HCT116 (cell line): ENCODE results near the gene TTYH1. TPM values are rescaled to one million over a fixed set of nuclear protein-coding genes. Genes with fewer than 3 reads are reported as not detected.
A peak's percentile ranks its signal among the peaks of the same experiment; 100 is the strongest.

Experiments used
- ATAC-seq: fragments of 200-7000 bp; cut with Tn5 transposase; 2 replicates; pipeline ENCODE4 v1.9.1; 2020; ENCODE audit warnings: mild to moderate bottlenecking, moderate library complexity
- BruUV-seq: library from RNA; stranded (reverse); fragments of 400-500 nt; replicated peaks from 2 replicates; lab custom pipeline; 2021; lab: Mats Ljungman, UMichigan
- CTCF ChIA-PET: fragments of 300-600 bp; sonication (Branson Sonifier 250); formaldehyde crosslinking; loops from one replicate; lab custom pipeline; 2021; ENCODE audit warnings: antibody characterized with exemption; lab: Charles Lee
- POLR2A ChIA-PET: fragments of 300-600, 350-600 bp; sonication (Branson Sonifier 250); formaldehyde crosslinking; loops from one replicate; lab custom pipeline; 2021; ENCODE audit warnings: antibody characterized with exemption; lab: Charles Lee
- RAD21 ChIA-PET, 2 experiments: fragments of 300-600 bp; sonication (Branson Sonifier 250); formaldehyde crosslinking; loops; one replicate each; lab custom pipeline; 2023; ENCODE audit warnings: low total read pairs in 2 of 2; ENCODE audit not compliant: uncharacterized antibody in 2 of 2, unreplicated experiment in 2 of 2, low non-redundant PET in 1 of 2; lab: Charles Lee
- DNase-seq: peaks from one replicate; pipeline ENCODE4 v3.0.0-alpha.2; 2010; ENCODE audit warnings: low read depth, low spot score
- H2AFZ ChIP-seq: fragments of 200-600 bp; shearing (Covaris generic), sonication (generic); 2 replicates; pipeline ENCODE4 v1.6.1; 2017; ENCODE audit warnings: low read depth, mixed run types, mixed read lengths, antibody characterized with exemption, low read length; ENCODE audit not compliant: poor library complexity, severe bottlenecking
- H3K27ac ChIP-seq: 2 replicates; pipeline ENCODE4 v1.5.1; 2012; ENCODE audit warnings: low read depth, low read length
- H3K27me3 ChIP-seq: fragments of 200-600 bp; sonication (generic); 2 replicates; pipeline ENCODE4 v1.6.1; 2016; ENCODE audit warnings: mixed run types, low read length, mixed read lengths; ENCODE audit not compliant: insufficient read depth
- H3K36me3 ChIP-seq, 2 experiments: fragments of 200-500 bp in 1 of 2; fragments of 200-600 bp in 1 of 2; sonication (Bioruptor generic) in 1 of 2; sonication (generic) in 1 of 2; 2 replicates each; pipeline versions ENCODE4 v1.5.1 to v1.6.1; 2014 to 2016; ENCODE audit warnings: low read length in 2 of 2, inconsistent platforms in 1 of 2, mixed read lengths in 1 of 2, mixed run types in 1 of 2; ENCODE audit not compliant: insufficient read depth in 2 of 2, control insufficient read depth in 1 of 2
- H3K4me1 ChIP-seq, 2 experiments: fragments of 200-600 bp in 1 of 2; sonication (generic) in 1 of 2; 2 replicates each; pipeline versions ENCODE4 v1.5.1 to v1.6.1; 2012 to 2017; ENCODE audit warnings: low read length in 2 of 2, inconsistent platforms in 1 of 2, mild to moderate bottlenecking in 1 of 2, mixed read lengths in 1 of 2, mixed run types in 1 of 2, moderate library complexity in 1 of 2; ENCODE audit not compliant: insufficient read depth in 2 of 2, control insufficient read depth in 1 of 2
- H3K4me2 ChIP-seq: fragments of 200-600 bp; sonication (generic); 2 replicates; pipeline ENCODE4 v1.6.1; 2017; ENCODE audit warnings: mixed run types, low read length, mixed read lengths
- H3K4me3 ChIP-seq, 2 experiments: fragments of 200-600 bp in 1 of 2; sonication (generic) in 1 of 2; replicated peaks in 1 of 2; 2 replicates each; pipeline ENCODE4 v1.5.1; 2011 to 2016; ENCODE audit warnings: low read length in 2 of 2, control low read depth in 1 of 2, low read depth in 1 of 2, mild to moderate bottlenecking in 1 of 2, mixed read lengths in 1 of 2, mixed run types in 1 of 2
- H3K79me2 ChIP-seq: fragments of 200-600 bp; sonication (generic); 2 replicates; pipeline ENCODE4 v1.6.1; 2017; ENCODE audit warnings: mild to moderate bottlenecking, mixed run types, low read length, moderate library complexity, mixed read lengths; ENCODE audit not compliant: insufficient read depth
- H3K9ac ChIP-seq: fragments of 200-600 bp; sonication (generic); 2 replicates; pipeline ENCODE4 v1.6.1; 2016; ENCODE audit warnings: low read length, mixed read lengths
- H3K9me2 ChIP-seq: fragments of 200-600 bp; sonication (generic), shearing (Covaris generic); 2 replicates; pipeline ENCODE4 v1.6.1; 2017; ENCODE audit warnings: mixed run types, mild to moderate bottlenecking, moderate library complexity; ENCODE audit not compliant: insufficient read depth
- H3K9me3 ChIP-seq, 2 experiments: fragments of 200-500 bp in 1 of 2; fragments of 200-600 bp in 1 of 2; sonication (Bioruptor generic) in 1 of 2; sonication (generic) in 1 of 2; 2 replicates each; pipeline ENCODE4 v1.6.1; 2014 to 2017; ENCODE audit warnings: low read length in 2 of 2, mixed read lengths in 2 of 2, inconsistent platforms in 1 of 2, low read depth in 1 of 2, mild to moderate bottlenecking in 1 of 2, mixed run types in 1 of 2, moderate library complexity in 1 of 2; ENCODE audit not compliant: control insufficient read depth in 1 of 2, insufficient read depth in 1 of 2
- H4K20me1 ChIP-seq: fragments of 200-600 bp; sonication (generic), shearing (Covaris generic); 2 replicates; pipeline ENCODE4 v1.6.1; 2017; ENCODE audit warnings: mixed run types, mild to moderate bottlenecking, moderate library complexity; ENCODE audit not compliant: insufficient read depth
- ATF3 ChIP-seq: IDR thresholded peaks from 2 replicates; pipeline ENCODE4 v1.6.1; 2012
- CTCF ChIP-seq, 3 experiments: fragments of 200-600 bp in 1 of 3; sonication (generic) in 1 of 3; IDR thresholded peaks in 2 of 3; conservative IDR thresholded peaks in 1 of 3; 2 replicates each; pipeline ENCODE4 v1.5.1; 2012 to 2017; ENCODE audit warnings: low read depth in 2 of 3, low read length in 2 of 3, antibody characterized with exemption in 1 of 3, borderline replicate concordance in 1 of 3, control low read depth in 1 of 3, mild to moderate bottlenecking in 1 of 3, mixed read lengths in 1 of 3, mixed run types in 1 of 3, moderate library complexity in 1 of 3; ENCODE audit not compliant: insufficient read depth in 1 of 3
- EGR1 ChIP-seq: IDR thresholded peaks from 2 replicates; pipeline ENCODE4 v1.6.1; 2012; ENCODE audit warnings: low read depth
- ELF1 ChIP-seq: IDR thresholded peaks from 2 replicates; pipeline ENCODE4 v1.6.1; 2012; ENCODE audit warnings: low read depth, borderline replicate concordance
- EZH2phosphoT487 ChIP-seq: fragments of 200-600 bp; IDR thresholded peaks from 2 replicates; pipeline ENCODE4 v1.6.1; 2018; ENCODE audit warnings: antibody characterized with exemption, borderline replicate concordance
- MAX ChIP-seq: IDR thresholded peaks from 2 replicates; pipeline ENCODE4 v1.6.1; 2012
- POLR2AphosphoS5 ChIP-seq: IDR thresholded peaks from 2 replicates; pipeline ENCODE4 v1.6.1; 2011; ENCODE audit warnings: mild to moderate bottlenecking, low read depth, low read length, moderate library complexity
- RAD21 ChIP-seq: IDR thresholded peaks from 2 replicates; pipeline ENCODE4 v1.6.1; 2012; ENCODE audit warnings: low read depth, mild to moderate bottlenecking
- REST ChIP-seq: IDR thresholded peaks from 2 replicates; pipeline ENCODE4 v1.6.1; 2012; ENCODE audit warnings: low read depth
- SP1 ChIP-seq: IDR thresholded peaks from 2 replicates; pipeline ENCODE4 v1.6.1; 2012; ENCODE audit warnings: low read depth
- ZNF274 ChIP-seq: fragments of 200-500 bp; sonication (Bioruptor generic); IDR thresholded peaks from 2 replicates; pipeline ENCODE4 v1.6.1; 2014; ENCODE audit warnings: mild to moderate bottlenecking, low read depth, low read length, inconsistent platforms
- intact Hi-C: fragments of 100-400 bp; cut with micrococcal nuclease; formaldehyde crosslinking; loops from 2 replicates; pipeline ENCODE4 v1.10.0; 2022
- total RNA-seq: library from RNA; stranded (reverse); gene quantifications from one replicate; pipeline ENCODE4 v1.2.1, GENCODE V29; 2021; ENCODE audit not compliant: unreplicated experiment

TTYH1 gene
- total RNA-seq, 1 experiment from 2014 or later: 0.37 TPM

GRCh38 chr19:54478677-54479266 lies 63.5 kb downstream of the TTYH1 start:
- no peaks in the 10 kb centered on the region for H3K36me3 ChIP-seq
- peak; percentile 68 for ATAC-seq
- TF ChIP-seq CTCF (IDR thresholded peaks at IDR 0.05 in 2 of 3, conservative IDR thresholded peaks at IDR 0.05 in 1 of 3; ENCODE audit: borderline replicate concordance in 1 of 3, insufficient read depth in 1 of 3, low read depth in 2 of 3, low read length in 2 of 3) (peak; percentile 32 to 71 (median 66); a peak in 5 of 6 replicates), RAD21 (peak; percentile 67), MAX (no peak)
- TF ChIP-seq, all 23 proteins: peak for 2
- no peaks in the 10 kb centered on the region for H3K9me2 ChIP-seq
- POLR2A ChIA-PET: no interaction called here
- H3K27me3 ChIP-seq: no peaks in the 10 kb centered on the region
- H4K20me1 ChIP-seq: no peaks in the 10 kb centered on the region
- no peak overlapping the region for H3K9ac ChIP-seq
- no peak overlapping the region for H3K4me3 ChIP-seq
- CTCF ChIA-PET: interaction anchor here (0.7 to 2.0 kb wide), 4 partner anchors 13 to 672 kb away, joined by 4 to 9 read pairs (median 4); partner anchors contain the start of gene LENG9
- intact Hi-C loops: no loop called here
- H3K79me2 ChIP-seq: no peaks in the 10 kb centered on the region
- H3K4me1 ChIP-seq: no peaks in the 10 kb centered on the region
- no TSS peak for BruUV-seq
- no peak overlapping the region for H3K27ac ChIP-seq
- RAD21 ChIA-PET: no interaction called here
- no peak overlapping the region for H2AFZ ChIP-seq
- H3K9me3 ChIP-seq: no peaks in the 10 kb centered on the region
- peak; percentile 53 for DNase-seq
- no peak overlapping the region for H3K4me2 ChIP-seq

- no peak for DNase-seq
- Histone ChIP-seq H3K9me2 (no peaks in the 10 kb centered on the region), H3K27me3 (0 out of 2 replicates have a peak, but pooled peaks cover 3% of the 10 kb centered on the region), H3K79me2 (no peaks in the 10 kb centered on the region), H2AFZ (no peak overlapping the region), H3K36me3 (no peaks in the 10 kb centered on the region), H3K4me3 (no peak overlapping the region), H3K9ac (no peak overlapping the region), H3K4me2 (no peak overlapping the region), H4K20me1 (no peaks in the 10 kb centered on the region), H3K27ac (no peak overlapping the region), H3K9me3 (no peaks in the 10 kb centered on the region), H3K4me1 (no peaks in the 10 kb centered on the region)
- ChIA-PET CTCF (interaction anchor here (0.6 to 0.8 kb wide), 2 partner anchors 157 to 439 kb away, joined by 3 read pairs; no protein-coding TSS in a partner anchor), RAD21 (no interaction called here), POLR2A (no interaction called here)
- BruUV-seq: no TSS peak
- intact Hi-C loops: loop anchor here (5.0 kb wide), 1 partner anchor 197 kb away; no protein-coding TSS in a partner anchor
- ATAC-seq: no peak
- TF ChIP-seq EGR1 (no peak), SP1 (no peak), ATF3 (no peak), ZNF274 (no peak), ELF1 (no peak), REST (no peak), POLR2AphosphoS5 (no peak), EZH2phosphoT487 (no peak)
These were observed 64.8 kb downstream of the TTYH1 start for GRCh38 chr19:54480051-54480450.
